GM18870 (cell line): ENCODE results near the gene BAIAP3.
"Not testable (repeated sequence)": the region's sequence is repeated elsewhere in the genome, so short reads cannot be mapped to it uniquely, and the experiment has no call there.

Source experiments
- ATAC-seq: cut with Tn5 transposase; IDR thresholded peaks from one replicate; pipeline ENCODE4 v1.9.1; 2021; ENCODE audit warnings: moderate library complexity; ENCODE audit not compliant: unreplicated experiment

Gene BAIAP3

GRCh38 chr16:1333149-1333812 is at the start of gene BAIAP3:
Gene BAIAP3 (plus strand): TSS chr16:1333645. CDS start chr16:1338550, 4,905 bp downstream.
- no peak for ATAC-seq

GRCh38 chr16:1283996-1284616 is 49.3 kb upstream of the BAIAP3 start:
- ATAC-seq, result no peak

- ATAC-seq, result no peak
These were observed 47.6 kb upstream of the BAIAP3 start for GRCh38 chr16:1285669-1286512.

GRCh38 chr16:1286513-1287094 is 46.8 kb upstream of the BAIAP3 start:
- no peak for ATAC-seq

- ATAC-seq, result no peak
These were observed 45.3 kb upstream of the BAIAP3 start for GRCh38 chr16:1287982-1288670.

- no peak for ATAC-seq
These were observed 44.5 kb upstream of the BAIAP3 start for GRCh38 chr16:1288813-1289476.

- no peak for ATAC-seq
These were observed 44.0 kb upstream of the BAIAP3 start for GRCh38 chr16:1289477-1289866.

- no peak for ATAC-seq
These were observed 43.4 kb upstream of the BAIAP3 start for GRCh38 chr16:1290063-1290501.

- ATAC-seq, result no peak
These were observed 42.4 kb upstream of the BAIAP3 start for GRCh38 chr16:1290860-1291575.

GRCh38 chr16:1291576-1291974 is 41.9 kb upstream of the BAIAP3 start:
- ATAC-seq, result no peak

GRCh38 chr16:1292208-1292607 is 41.2 kb upstream of the BAIAP3 start:
- ATAC-seq, result not testable (repeated sequence)

- ATAC-seq, result not testable (repeated sequence)
These were observed 40.6 kb upstream of the BAIAP3 start for GRCh38 chr16:1292808-1293207.

- no peak for ATAC-seq
These were observed 39.4 kb upstream of the BAIAP3 start for GRCh38 chr16:1293921-1294656.

GRCh38 chr16:1295465-1295864 is 38.0 kb upstream of the BAIAP3 start:
- ATAC-seq, result no peak

GRCh38 chr16:1296688-1297017 is 36.8 kb upstream of the BAIAP3 start:
- ATAC-seq, result not testable (repeated sequence)

GRCh38 chr16:1297018-1297696 is 36.3 kb upstream of the BAIAP3 start:
- no peak for ATAC-seq

- ATAC-seq, result no peak
These were observed 35.0 kb upstream of the BAIAP3 start for GRCh38 chr16:1298406-1298805.

GRCh38 chr16:1299012-1299867 is 34.2 kb upstream of the BAIAP3 start:
- no peak for ATAC-seq
